Head of caudate nucleus (tissue), 42 donors: Measurements from ENCODE around the gene ACTR5.
A peak's percentile ranks its signal among the peaks of the same experiment; 100 is the strongest.

Experiments used
- DNase-seq, 42 donors: peaks; one replicate each; pipeline versions ENCODE4 v3.0.0 to v3.0.0-alpha.2; 2020 to 2021; ENCODE audit warnings: mixed read lengths in 7 of 42
- intact Hi-C: fragments of 100-400 bp; cut with DNase I; formaldehyde crosslinking; loops from one replicate; pipeline ENCODE4 v1.15.0; 2022

ACTR5 gene

DNA sequence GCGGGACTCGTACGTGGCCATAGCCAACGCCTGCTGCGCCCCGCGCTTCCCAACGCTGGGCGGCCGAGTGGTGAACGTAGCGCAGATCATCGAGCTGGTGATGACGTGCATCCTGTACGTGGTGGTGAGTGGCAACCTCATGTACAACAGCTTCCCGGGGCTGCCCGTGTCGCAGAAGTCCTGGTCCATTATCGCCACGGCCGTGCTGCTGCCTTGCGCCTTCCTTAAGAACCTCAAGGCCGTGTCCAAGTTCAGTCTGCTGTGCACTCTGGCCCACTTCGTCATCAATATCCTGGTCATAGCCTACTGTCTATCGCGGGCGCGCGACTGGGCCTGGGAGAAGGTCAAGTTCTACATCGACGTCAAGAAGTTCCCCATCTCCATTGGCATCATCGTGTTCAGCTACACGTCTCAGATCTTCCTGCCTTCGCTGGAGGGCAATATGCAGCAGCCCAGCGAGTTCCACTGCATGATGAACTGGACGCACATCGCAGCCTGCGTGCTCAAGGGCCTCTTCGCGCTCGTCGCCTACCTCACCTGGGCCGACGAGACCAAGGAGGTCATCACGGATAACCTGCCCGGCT lies 20.6 kb upstream of the ACTR5 start:
- peak in 5 of 42 donors; percentile 9 to 33 (median 11) for DNase-seq
- intact Hi-C loops, result no loop called here

DNA sequence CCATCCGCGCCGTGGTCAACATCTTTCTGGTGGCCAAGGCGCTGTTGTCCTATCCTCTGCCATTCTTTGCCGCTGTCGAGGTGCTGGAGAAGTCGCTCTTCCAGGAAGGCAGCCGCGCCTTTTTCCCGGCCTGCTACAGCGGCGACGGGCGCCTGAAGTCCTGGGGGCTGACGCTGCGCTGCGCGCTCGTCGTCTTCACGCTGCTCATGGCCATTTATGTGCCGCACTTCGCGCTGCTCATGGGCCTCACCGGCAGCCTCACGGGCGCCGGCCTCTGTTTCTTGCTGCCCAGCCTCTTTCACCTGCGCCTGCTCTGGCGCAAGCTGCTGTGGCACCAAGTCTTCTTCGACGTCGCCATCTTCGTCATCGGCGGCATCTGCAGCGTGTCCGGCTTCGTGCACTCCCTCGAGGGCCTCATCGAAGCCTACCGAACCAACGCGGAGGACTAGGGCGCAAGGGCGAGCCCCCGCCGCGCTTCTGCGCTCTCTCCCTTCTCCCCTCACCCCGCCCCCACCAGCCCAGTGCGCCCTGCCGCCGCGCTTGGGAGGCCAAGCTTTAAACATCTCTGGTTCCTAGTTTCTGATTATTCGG lies 20.0 kb upstream of the ACTR5 start:
- DNase-seq, result peak in 4 of 42 donors; percentile 10 to 30 (median 18)
- intact Hi-C loops, result no loop called here

DNA sequence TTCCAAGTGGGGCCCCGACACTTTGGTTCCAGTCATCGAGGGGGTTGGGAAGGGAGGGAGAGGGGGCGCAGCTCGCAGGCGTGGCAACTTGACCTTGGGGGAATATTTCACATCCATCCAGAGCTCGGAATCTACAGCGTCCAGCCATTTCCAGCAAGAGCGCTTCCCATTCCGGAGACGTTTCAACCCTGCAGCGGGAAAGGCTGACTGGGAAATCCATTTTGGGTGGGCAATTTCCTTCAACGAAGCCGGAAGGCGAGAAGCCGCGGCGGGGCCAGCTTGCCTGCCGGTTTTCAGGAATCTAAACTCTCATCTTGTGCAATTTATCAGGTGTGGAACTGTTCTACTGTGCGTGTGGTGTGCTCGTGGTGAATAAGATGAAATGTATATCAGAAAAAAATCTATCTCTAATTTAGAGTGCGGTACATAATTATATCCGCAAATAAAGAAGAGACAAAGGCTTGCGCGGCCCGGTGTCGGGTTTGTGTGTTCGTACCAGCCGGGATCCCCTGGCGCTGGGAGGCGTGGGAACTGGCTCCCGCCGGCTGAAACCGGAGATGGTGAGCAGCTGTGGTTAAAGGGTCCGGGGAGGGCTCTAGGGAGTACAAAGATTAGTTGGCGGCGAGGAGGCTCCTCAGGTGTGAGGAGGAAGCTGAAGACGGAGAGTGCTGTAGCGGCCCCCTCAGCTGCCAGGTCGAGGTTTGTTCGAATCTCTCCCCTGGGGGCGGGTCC lies 19.2 kb upstream of the ACTR5 start:
- DNase-seq, result peak in 14 of 42 donors; percentile 8 to 57 (median 28)
- intact Hi-C loops, result no loop called here

DNA sequence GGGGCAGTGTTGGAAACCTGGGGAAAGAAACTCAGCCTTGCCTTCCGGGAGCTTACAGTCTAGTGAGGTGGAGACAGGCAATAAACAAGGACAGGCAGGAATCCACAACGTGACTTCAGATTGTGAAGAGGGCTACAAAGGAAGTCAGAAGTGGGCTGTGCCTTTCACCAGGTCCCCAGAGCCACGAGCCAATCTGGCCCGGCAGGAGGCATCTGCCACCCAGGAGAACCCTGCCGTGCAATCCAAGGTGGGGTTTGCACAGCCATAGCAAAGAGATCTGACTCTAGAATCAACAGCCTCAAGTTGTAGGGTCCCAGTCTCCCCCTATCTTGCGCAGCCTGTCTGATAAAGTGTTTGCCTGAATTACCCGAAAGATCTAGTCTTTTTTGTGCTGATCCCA lies 18.5 kb upstream of the ACTR5 start:
- peak in 1 of 42 donors; percentile 32 for DNase-seq
- intact Hi-C loops, result loop anchor here (5.0 kb wide), 1 partner anchor 82 kb away; no protein-coding TSS in a partner anchor

DNA sequence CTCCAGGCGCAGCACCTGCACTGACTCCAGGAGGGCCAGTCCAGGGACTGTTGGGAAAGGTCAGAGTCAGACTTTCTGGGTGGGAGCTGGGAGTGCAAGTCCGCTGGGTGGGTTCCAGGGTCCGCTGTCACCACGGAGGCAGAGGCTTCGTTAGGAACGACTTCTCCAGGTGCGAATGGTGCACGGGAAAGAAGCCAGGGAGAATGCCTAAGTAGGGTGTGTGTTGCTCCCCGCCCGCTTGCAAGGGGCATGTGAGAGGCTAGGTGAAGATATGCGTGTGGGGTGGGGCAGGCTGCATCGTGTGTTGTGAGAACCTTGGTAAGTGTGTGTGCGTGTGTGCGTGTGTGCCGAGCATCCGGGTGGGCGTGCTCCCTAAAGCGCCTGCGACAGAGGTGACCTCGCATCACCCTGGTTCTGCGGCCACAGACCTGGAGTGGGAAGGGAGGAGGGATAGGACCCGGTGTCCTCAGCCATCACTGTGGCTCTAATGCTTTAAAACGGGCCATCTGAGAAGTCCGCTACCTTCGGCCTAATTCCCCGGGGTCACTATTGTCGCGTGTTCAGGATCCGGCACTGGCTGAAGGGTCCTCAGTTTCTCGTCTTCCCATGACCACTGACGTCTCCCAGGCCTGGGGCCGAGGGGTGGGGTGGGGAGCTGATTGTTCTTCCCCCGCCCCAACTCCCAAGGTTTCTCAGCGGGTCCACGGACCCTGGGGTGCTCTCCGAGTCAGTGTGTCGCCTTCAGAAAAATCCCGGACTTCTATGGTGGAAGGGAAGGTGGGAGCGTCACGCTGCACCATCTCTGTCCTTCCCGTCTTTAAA lies 17.9 kb upstream of the ACTR5 start:
- intact Hi-C loops, result loop anchor here (5.0 kb wide), 1 partner anchor 83 kb away; no protein-coding TSS in a partner anchor
- DNase-seq, result peak in 37 of 42 donors; percentile 19 to 83 (median 55)

DNA sequence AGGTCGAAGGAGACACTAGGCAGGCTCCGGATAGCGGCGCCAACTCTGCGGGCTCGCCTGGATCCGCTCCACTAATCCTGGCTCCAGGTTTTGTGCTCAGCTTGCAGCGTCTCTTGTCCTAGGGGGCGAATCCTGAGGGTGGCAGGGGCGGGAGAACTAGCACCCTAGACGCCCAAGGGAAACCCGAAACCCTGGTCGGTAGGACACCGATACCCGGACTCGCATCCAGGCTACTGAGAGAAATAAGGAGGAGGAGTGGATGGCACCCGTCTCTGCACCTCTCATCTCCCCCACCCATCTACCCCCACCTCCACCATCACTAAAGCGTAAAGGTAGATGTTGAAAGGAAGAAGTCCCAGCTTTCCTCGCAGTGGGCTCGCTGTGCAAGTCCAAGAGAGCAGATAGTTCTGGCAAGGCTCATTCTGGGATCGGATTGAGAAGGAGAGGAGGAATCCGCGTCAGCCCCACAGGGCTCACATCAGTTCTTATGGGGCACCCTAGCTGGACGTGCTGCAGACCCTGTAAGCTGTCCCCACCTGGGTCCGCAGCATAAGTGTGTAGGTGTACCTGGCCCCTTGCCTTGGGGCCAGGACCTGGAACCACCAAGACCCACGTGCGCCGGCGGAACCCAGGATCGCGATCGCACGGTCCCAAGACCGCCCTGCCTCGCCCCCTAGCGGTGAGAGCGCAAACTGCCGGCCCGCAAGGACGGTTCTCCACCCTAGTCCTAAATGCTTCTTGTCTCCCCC lies 17.1 kb upstream of the ACTR5 start:
- intact Hi-C loops, result loop anchor here (5.0 kb wide), 1 partner anchor 84 kb away; no protein-coding TSS in a partner anchor

DNA sequence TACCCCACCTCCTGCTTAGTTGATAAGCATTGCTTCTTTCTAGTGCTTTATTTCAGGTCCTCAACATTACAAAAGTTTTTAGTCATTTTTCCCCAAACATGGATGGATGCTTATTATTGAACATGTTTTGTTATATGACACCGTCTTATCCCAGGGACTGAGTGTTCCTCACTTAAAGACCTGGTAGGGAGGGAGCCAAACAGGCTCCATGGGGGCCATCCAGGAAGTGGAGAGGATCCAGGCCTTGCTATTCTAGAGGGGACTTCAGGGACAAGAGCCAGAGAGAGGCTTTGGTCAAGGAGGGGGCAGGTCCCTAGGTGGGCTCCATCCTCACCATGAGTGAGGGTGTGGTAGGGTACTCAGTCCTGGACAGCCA lies 16.5 kb upstream of the ACTR5 start:
- no peak for DNase-seq
- intact Hi-C loops, result loop anchor here (5.0 kb wide), 1 partner anchor 84 kb away; no protein-coding TSS in a partner anchor

More for the DNA sequence above, 17.1 kb upstream of the ACTR5 start:
- DNase-seq, result peak; percentile 54 to 93 (median 84)

DNA sequence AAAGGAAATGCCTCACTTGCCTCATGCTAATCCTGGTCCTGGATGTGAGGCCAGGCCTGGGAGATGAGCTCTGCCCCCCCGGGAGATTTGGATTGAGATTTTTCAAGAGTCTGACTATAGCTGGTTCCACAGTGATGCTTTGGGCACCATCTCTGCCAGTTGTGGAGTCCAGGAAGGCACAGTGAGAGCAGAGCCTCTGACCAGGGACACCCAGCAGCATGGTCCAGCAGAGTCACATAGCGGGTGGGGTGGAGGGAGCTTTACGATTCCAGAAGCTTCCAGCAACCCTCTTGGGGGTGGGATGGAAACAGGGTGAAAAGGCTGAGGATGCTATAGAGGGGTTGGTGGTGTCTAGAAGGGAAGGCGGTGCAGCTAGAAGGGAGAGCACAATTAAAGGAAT lies 15.3 kb upstream of the ACTR5 start:
- DNase-seq, result no peak
- intact Hi-C loops, result loop anchor here (5.0 kb wide), 1 partner anchor 86 kb away; no protein-coding TSS in a partner anchor

DNA sequence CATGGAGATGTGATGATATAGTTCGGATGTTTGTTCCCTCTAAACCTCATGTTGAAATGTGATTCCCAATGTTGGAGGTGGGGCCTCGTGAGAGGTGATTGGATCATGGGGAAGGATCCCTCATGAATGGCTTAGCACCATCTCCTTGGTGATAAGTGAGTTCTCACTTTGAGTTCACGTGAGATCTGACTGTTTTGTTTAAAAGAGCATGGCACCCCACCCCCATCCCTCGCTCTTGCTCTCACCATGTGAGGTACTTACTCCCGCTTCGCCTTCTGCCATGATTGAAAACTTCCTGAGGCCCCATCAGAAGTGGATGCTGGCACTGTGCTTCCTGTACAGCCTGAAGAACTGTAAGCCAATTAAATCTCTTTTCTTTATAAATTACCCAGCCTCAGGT lies 13.1 kb upstream of the ACTR5 start:
- no peak for DNase-seq
- intact Hi-C loops, result no loop called here

DNA sequence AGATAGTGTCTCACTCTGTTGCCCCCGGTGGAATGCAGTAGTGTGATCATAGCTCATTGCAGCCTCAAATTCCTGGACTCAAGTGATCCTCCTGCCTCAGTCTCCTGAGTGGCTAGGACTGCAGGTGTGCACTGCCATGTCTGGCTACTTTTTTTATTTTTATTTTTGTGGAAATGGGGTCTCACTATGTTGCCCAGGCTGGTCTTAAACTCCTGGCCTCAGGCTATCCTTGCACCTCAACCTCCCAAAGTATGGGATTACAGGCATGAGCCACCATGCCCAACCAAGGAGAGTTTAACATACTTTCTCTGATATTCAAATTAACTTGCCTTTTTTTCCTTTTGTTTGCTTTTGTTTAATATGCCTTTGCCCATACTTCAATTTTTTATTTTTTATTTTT lies 10.4 kb upstream of the ACTR5 start:
- intact Hi-C loops, result no loop called here
- DNase-seq, result no peak

DNA sequence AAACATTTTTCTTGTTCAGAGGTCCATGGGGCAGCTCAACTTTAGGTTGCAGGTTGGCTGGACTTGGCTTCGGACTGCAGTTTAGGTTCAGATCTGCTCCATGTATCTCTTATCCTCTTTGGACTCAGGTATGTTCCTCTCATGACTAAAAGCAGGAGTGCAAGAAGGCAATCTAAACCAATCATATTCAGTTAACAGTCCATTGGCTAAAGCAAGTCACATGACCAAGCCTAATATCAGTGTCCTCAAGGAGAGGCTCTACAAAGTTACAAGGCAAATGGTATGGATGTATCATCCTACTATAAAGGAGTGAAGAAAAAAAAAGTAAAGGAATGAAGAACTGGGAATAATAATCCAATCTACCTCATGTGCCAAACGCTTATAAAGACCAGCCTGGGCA lies 2.5 kb upstream of the ACTR5 start:
- DNase-seq, result no peak
- intact Hi-C loops, result loop anchor here (5.0 kb wide), 1 partner anchor 98 kb away; no protein-coding TSS in a partner anchor

DNA sequence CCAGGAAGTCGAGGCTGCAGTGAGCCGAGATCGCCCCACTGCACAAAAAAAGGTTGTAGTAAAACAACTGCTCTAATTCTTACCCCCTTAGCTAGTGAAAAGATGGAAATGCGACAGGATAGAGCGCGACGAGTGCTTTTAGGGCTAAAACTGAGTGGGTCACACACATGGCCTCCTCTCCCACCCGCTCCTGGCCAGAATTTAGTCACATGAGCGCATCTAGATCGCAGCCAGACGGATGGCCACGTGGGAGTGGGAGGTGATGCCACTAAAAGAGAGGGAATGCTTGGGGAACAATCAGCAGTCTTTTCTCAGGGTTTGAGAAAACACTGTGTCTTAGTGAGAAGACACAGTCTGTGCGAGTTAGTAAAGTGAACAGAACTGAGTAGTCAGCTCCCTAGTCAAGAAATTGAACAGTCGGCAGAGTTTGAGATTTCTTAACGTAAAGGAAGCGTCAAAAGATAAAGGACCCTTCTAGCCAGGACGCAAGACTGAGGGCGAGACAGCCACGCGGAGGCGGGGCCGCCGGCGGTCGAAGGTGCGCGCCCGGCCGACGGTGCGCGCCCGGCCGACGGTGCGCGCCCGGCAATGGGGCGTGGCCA lies 664 bp upstream of the ACTR5 start:
- intact Hi-C loops, result loop anchor here (5.0 kb wide), 1 partner anchor 100 kb away; no protein-coding TSS in a partner anchor
- no peak for DNase-seq

DNA sequence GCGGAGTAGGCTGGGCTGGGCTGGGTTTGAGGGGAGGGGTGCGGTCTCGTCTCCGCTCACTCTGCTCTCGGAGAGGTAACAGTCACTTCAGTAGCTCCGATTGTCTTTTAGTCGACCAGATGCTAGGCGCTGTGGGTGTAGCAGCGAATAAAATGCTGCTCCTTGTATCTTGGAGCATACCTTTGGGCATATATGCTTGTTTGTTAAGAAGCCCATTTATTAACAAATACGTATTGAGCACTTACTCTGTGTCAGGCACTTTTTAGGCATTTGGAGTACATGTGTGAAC lies 545 bp downstream of the ACTR5 start:
- intact Hi-C loops, result loop anchor here (5.0 kb wide), 1 partner anchor 102 kb away; no protein-coding TSS in a partner anchor
- DNase-seq, result peak in 20 of 42 donors; percentile 24 to 75 (median 53)

DNA sequence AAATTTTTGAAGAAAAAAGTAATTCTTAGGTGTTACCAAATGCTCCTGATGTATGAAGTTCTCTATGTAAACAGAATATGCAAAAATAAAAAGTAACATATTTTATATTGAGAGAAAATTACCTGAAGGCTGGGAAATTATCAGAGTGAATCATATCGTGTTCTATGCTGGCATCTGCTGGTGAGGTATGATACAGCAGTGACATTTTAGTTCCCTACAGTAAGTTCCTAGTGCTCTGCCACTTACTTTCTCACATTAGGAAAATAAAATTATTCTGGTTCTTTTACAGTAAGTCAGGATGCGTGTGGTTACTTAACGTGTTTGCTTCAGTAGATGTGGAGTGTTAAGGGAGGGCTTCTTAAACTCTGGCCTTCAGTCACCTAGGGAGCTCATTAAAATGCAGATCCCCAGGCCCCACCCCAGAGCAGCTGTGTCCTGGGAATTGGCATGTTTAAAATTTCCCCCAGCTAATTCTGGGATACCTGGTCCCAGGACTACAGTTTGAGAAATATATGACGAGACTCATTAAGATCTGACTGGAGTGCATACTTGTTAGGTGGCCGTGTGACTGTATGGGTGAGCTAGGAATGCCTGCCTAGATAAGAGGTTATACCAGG lies 3.2 kb downstream of the ACTR5 start:
- intact Hi-C loops, result no loop called here
- DNase-seq, result peak in 10 of 42 donors; percentile 24 to 62 (median 43)

DNA sequence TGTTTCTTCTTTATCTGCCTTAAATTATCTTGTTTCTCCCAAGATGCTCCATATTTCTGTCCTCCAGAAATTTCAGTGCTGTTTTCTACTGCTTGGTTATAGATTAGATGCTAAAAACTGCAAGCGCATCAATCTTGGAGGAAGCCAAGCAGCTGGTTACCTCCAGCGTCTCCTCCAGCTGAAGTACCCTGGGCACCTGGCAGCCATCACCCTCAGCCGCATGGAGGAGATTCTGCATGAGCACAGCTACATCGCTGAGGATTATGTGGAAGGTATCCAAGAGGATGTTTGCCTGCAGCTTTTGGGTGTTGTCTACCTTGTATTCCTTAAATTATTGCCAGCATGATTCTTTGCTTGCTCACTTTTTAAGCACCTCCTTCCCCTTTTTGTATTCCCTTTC lies 3.8 kb downstream of the ACTR5 start:
- intact Hi-C loops, result no loop called here
- no peak for DNase-seq

DNA sequence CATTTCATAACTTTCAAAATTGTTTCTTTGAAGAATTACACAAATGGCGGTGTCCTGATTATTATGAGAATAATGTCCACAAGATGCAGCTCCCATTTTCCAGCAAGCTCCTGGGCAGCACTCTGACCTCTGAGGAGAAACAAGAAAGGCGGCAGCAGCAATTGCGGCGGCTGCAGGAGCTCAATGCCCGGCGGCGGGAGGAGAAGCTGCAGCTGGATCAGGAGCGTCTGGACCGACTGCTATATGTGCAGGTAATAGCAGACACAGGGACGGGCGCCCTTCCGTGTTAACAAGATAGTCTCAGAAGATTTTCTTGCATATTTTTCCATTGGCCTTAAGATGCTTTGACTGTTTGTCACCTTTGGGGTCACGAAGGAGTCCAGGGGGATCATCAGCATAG lies 6.7 kb downstream of the ACTR5 start:
- DNase-seq, result no peak
- intact Hi-C loops, result no loop called here

DNA sequence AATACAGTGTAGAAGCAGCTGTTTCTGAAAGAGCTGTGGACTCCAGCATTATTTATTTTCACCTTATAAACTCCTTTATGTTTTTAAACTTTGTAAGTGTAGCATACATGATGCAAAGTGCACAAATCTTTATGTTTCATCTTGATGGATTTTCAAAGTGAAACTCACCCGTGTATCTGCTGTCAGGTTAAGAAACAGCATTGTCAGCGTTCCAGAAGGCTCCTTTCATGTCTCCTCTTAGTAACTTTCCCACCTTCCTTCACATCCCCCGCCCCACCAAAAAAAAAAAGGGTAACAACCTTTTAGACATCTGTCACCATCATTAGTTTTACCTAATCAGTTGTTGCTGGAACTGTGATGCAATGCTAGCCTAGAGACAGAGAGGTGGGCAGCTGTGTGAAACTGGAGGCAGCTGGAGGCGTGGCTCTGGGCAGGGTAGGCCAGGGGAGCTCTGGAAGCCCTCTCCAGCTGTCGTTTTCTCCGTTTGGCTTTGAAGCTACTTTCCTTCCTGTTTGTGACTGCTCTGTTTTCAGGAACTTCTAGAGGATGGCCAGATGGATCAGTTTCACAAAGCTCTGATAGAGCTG lies 7.2 kb downstream of the ACTR5 start:
- intact Hi-C loops, result no loop called here
- DNase-seq, result no peak
